HG02973 (cell line): ENCODE results near the gene RHOA.
"Not testable (repeated sequence)": the region's sequence is repeated elsewhere in the genome, so short reads cannot be mapped to it uniquely, and the experiment has no call there.

Experiments used
- ATAC-seq: cut with Tn5 transposase; IDR thresholded peaks from one replicate; pipeline ENCODE4 v1.9.1; 2021; ENCODE audit warnings: moderate library complexity; ENCODE audit not compliant: unreplicated experiment

Gene RHOA

DNA sequence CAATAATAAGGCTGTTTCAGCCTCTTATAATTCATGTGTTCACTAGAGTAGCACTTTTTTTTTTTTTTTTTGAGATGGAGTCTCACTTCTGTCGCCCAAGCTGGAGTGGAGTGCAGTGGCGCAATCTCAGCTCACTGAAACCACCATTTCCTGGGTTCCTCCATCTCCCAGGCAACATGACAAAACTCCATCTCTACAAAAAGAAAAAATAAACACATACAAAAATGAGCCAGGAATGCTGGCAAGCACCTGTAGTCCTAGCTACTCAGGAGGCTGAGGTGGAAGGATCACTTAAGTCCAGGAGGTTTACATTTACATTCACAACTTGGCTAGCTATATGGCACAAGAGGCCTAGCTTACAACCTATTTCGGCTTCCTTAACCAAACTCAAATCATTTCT is 78.7 kb downstream of the RHOA start:
- ATAC-seq: no peak

GRCh38 chr3:49329186-49329585 is 82.6 kb downstream of the RHOA start:
- ATAC-seq: no peak

GRCh38 chr3:49328350-49328749 is 83.4 kb downstream of the RHOA start:
- ATAC-seq: not testable (repeated sequence)

DNA sequence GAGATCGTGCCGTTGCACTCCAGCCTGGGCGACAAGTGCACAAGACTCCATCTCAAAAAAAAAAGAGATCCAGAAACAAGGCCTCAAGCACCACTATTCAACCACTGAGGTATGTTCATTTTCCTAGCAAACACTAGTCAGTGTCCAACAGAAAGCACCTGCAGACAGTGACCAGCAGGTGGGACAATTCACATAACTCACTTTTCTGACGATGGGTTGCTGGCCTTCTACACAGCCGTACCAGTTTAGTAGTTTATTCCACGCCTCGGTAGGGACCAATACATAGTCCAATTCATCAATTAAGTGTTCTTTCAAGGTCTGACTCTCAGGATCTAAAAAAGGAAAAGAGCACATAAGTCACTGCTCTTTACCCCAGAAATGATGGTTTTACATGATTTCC is 84.3 kb downstream of the RHOA start:
- no peak for ATAC-seq

DNA sequence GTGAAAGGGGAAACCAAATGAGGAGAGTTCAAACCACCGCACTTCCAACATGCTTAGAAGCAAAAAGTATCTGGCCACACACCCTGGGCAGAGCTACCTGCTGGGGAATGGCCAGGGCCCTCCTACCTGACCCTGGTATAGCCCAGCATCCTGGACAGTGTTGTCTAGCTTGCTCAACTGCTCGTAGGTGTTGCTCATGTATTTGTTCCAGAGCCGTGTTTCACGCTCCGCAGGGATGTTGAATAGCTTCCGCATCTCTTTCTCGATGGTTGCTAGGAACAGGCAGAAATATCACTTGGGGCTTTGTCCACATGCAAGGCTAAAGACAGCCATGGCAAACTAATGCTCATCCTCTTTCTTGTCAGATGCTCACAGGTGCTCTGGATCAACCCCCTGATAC is 87.0 kb downstream of the RHOA start:
- no peak for ATAC-seq

DNA sequence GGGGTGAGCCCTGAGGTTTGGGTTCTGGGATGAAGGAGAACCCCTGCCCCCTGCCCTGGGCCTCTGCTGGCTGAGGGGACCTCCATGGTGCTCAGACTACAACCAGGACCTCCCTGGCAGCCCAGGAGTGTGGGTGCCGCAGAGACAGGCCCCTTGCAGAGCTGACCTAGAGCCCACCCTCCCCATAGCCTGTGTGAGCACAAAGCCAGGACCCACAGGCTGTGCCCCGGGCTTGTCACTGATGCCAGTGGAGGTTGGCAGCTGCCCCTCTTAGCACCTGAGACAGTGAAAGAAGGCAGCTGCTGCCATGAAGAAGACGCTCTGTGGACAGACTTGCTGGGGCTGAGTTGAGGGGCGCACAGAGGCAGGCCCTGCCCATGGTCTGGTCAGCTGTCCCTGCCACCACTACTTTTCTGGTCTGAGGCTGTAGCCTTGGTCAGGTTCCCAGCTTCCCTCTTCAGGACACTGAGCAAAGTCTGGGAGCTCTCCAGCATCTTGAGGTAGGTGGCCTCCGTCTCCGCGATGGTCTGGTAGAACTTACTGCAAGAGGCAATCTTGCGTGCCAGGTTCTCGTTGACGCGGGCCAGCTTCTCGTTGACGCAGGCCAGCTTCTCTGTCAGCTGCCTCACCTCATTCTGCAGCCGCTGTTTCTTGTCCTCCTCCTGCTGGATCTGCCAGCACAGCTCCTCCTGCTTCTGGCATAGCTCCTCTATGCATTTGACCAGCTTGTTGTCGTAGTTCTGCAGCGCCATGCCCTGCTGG is 94.9 kb downstream of the RHOA start:
- ATAC-seq: no peak

DNA sequence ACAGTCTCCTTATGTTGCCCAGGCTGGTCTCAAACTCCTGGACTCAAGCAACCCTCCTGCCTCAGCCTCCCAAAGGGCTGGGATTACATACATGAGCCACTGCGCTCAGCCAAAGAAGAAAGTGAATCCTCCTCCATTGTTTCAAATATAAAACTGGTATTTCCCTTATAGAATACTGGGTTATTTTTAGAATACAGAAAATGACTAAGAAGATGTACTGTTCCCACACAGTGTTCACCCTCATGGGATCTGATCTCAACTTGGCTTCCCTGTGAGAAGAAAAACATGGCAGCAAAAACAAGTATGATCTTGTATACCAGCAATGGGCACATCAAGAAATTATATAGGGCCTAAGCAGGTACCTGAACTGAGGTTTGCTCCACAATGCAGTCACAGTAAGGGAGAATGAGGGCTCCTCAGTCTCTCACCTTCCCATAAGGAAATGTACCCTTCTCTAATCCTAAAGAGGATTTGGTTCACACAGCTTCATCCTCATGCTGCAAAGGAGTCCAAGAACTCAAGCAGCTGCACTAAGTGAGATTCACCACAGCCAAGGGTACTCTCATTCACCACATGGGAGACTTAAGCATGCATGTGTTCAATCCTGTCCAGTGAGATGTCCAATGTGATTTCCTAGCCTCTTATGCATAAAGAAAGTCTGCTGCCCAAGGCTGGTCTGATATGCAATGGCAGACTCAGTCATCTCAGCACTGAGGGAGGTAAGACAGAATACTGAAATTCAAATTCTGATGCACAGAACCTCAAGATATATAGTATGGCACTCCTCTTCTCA is 97.7 kb downstream of the RHOA start:
- ATAC-seq: no peak

- ATAC-seq: no peak
These were observed 100.5 kb downstream of the RHOA start for GRCh38 chr3:49311283-49311682.

GRCh38 chr3:49310677-49311076 is 101.1 kb downstream of the RHOA start:
- ATAC-seq: no peak
